Lower lobe of right lung (tissue), 2 donors: ENCODE measurements around the gene MINDY3. TPM values are rescaled to one million over a fixed set of nuclear protein-coding genes. Genes with fewer than 3 reads are reported as not detected.
A peak's percentile ranks its signal among the peaks of the same experiment; 100 is the strongest.

Experiments
- ATAC-seq, 2 donors: fragments of 200-7000 bp; cut with Tn5 transposase; one replicate each; pipeline ENCODE4 v1.9.1; 2020 to 2022; ENCODE audit warnings: mild to moderate bottlenecking in 2 of 2, moderate library complexity in 2 of 2
- DNase-seq: peaks from one replicate; pipeline ENCODE4 v3.0.0-alpha.2; 2020
- H3K27ac ChIP-seq: fragments of 200-600 bp; one replicate; pipeline ENCODE4 v1.8.0; 2022
- H3K27me3 ChIP-seq: fragments of 200-600 bp; one replicate; pipeline ENCODE4 v1.8.0; 2022; ENCODE audit warnings: low read depth
- H3K36me3 ChIP-seq: fragments of 200-600 bp; one replicate; pipeline ENCODE4 v1.8.0; 2022; ENCODE audit warnings: mild to moderate bottlenecking
- H3K4me1 ChIP-seq: fragments of 200-600 bp; one replicate; pipeline ENCODE4 v1.8.0; 2022
- H3K4me3 ChIP-seq: fragments of 200-600 bp; one replicate; pipeline ENCODE4 v1.8.0; 2022; ENCODE audit warnings: mild to moderate bottlenecking
- H3K9me3 ChIP-seq: fragments of 200-600 bp; one replicate; pipeline ENCODE4 v1.8.0; 2022
- CTCF ChIP-seq: fragments of 200-600 bp; IDR thresholded peaks from one replicate; pipeline ENCODE4 v1.8.0; 2022; ENCODE audit warnings: antibody characterized with exemption, mild to moderate bottlenecking
- intact Hi-C: fragments of 100-400 bp; cut with DNase I; formaldehyde crosslinking; loops from one replicate; pipeline ENCODE4 v1.11.0; 2022
- total RNA-seq: library from RNA; stranded (reverse); fragmentation: NEBNext Ultra II Directional; extraction: Animal tissue kit (Norgen Biotek cat#: 25700); gene quantifications from one replicate; pipeline ENCODE4 v1.2.1, GENCODE V29; 2021
- donor health status: DM: no; HTN: yes; CAD: no; lungs with severe emphysema.

Gene MINDY3
- total RNA-seq, 1 donor from 2014 or later: 30.2 TPM

GRCh38 chr10:15863323-15863722, 3.0 kb upstream of the MINDY3 start:
- H3K4me3 ChIP-seq: no peak overlapping the region
- no peak for TF ChIP-seq CTCF
- DNase-seq: no peak
- H3K27me3 ChIP-seq: peaks cover 13% of the 10 kb centered on the region
- no peak overlapping the region for H3K27ac ChIP-seq
- no peak for ATAC-seq
- no peaks in the 10 kb centered on the region for H3K9me3 ChIP-seq
- H3K4me1 ChIP-seq: peaks cover 15% of the 10 kb centered on the region
- intact Hi-C loops: no loop called here
- H3K36me3 ChIP-seq: no peaks in the 10 kb centered on the region

- Histone ChIP-seq H3K27ac (peak overlapping the region; percentile 83), H3K4me1 (peaks cover 38% of the 10 kb centered on the region), H3K9me3 (no peaks in the 10 kb centered on the region), H3K27me3 (peaks cover 3% of the 10 kb centered on the region), H3K4me3 (peak overlapping the region; percentile 98), H3K36me3 (no peaks in the 10 kb centered on the region)
- intact Hi-C loops: no loop called here
- no peak for TF ChIP-seq CTCF
- ATAC-seq (no peak), DNase-seq (no peak)
These were observed 440 bp upstream of the MINDY3 start for GRCh38 chr10:15860692-15861201.

GRCh38 chr10:15859509-15859905, 800 bp downstream of the MINDY3 start:
- DNase-seq (no peak), ATAC-seq (peak in 1 of 2 donors; percentile 64)
- TF ChIP-seq CTCF: no peak
- Histone ChIP-seq H3K4me1 (peaks cover 38% of the 10 kb centered on the region), H3K36me3 (no peaks in the 10 kb centered on the region), H3K9me3 (no peaks in the 10 kb centered on the region), H3K27me3 (peaks cover 3% of the 10 kb centered on the region), H3K27ac (peak overlapping the region; percentile 83), H3K4me3 (peak overlapping the region; percentile 98)
- intact Hi-C loops: no loop called here

- DNase-seq (no peak), ATAC-seq (no peak)
- Histone ChIP-seq H3K4me1 (peaks cover 38% of the 10 kb centered on the region), H3K9me3 (no peaks in the 10 kb centered on the region), H3K36me3 (no peaks in the 10 kb centered on the region), H3K27ac (no peak overlapping the region), H3K27me3 (peaks cover 3% of the 10 kb centered on the region), H3K4me3 (peak overlapping the region; percentile 98)
- intact Hi-C loops: no loop called here
- TF ChIP-seq CTCF: no peak
These were observed 1.4 kb downstream of the MINDY3 start for GRCh38 chr10:15858861-15859281.

- peak in 1 of 2 donors; percentile 32 for ATAC-seq
- intact Hi-C loops: no loop called here
- Histone ChIP-seq H3K9me3 (no peaks in the 10 kb centered on the region), H3K4me3 (no peak overlapping the region), H3K27ac (no peak overlapping the region), H3K36me3 (no peaks in the 10 kb centered on the region), H3K4me1 (peaks cover 38% of the 10 kb centered on the region), H3K27me3 (no peaks in the 10 kb centered on the region)
- TF ChIP-seq CTCF: no peak
- DNase-seq: no peak
These were observed 3.2 kb downstream of the MINDY3 start for GRCh38 chr10:15857107-15857575.
